Measurements from ENCODE around the gene MT3.

The MT3 gene

GRCh38 chr16:56594292-56594619, 4.9 kb downstream of the MT3 start:
- no peak overlapping the region for H3K4me3 ChIP-seq (ENCODE audit: low read depth, low read length)
- no peak for DNase-seq (ENCODE audit: low read depth)
- TF ChIP-seq MYC (IDR thresholded peaks at IDR 0.05; ENCODE audit: low read depth, low read length) (no peak), POLR2A (IDR thresholded peaks at IDR 0.05; ENCODE audit: extremely low read depth, insufficient read length) (no peak), CTCF (IDR thresholded peaks at IDR 0.05; ENCODE audit: low read depth, low read length) (no peak), MAX (IDR thresholded peaks at IDR 0.05; ENCODE audit: low read depth, low read length) (no peak)

- TF ChIP-seq POLR2A (IDR thresholded peaks at IDR 0.05; ENCODE audit: extremely low read depth, insufficient read length) (no peak), CTCF (IDR thresholded peaks at IDR 0.05; ENCODE audit: low read depth, low read length) (peak; percentile 79)
- H3K4me3 ChIP-seq (ENCODE audit: low read depth, low read length) = no peak overlapping the region
- peak; percentile 68 for DNase-seq (ENCODE audit: low read depth)
Observed at GRCh38 chr16:56600398-56600999, 11.2 kb downstream of the MT3 start.

GRCh38 chr16:56601325-56601724, 12.0 kb downstream of the MT3 start:
- no peak for TF ChIP-seq POLR2A (IDR thresholded peaks at IDR 0.05; ENCODE audit: extremely low read depth, insufficient read length)
- no peak for TF ChIP-seq MYC (IDR thresholded peaks at IDR 0.05; ENCODE audit: low read depth, low read length)
- TF ChIP-seq MAX (IDR thresholded peaks at IDR 0.05; ENCODE audit: low read depth, low read length) = no peak
- TF ChIP-seq CTCF (IDR thresholded peaks at IDR 0.05; ENCODE audit: low read depth, low read length) = no peak
- DNase-seq (ENCODE audit: low read depth) = no peak
- H3K4me3 ChIP-seq (ENCODE audit: low read depth, low read length) = no peak overlapping the region

GRCh38 chr16:56603589-56603988, 14.3 kb downstream of the MT3 start:
- DNase-seq (ENCODE audit: low read depth) = peak; percentile 64
- H3K4me3 ChIP-seq (ENCODE audit: low read depth, low read length) = no peak overlapping the region
- TF ChIP-seq MYC (IDR thresholded peaks at IDR 0.05; ENCODE audit: low read depth, low read length) = no peak
- TF ChIP-seq CTCF (IDR thresholded peaks at IDR 0.05; ENCODE audit: low read depth, low read length) = peak; percentile 32
- no peak for TF ChIP-seq POLR2A (IDR thresholded peaks at IDR 0.05; ENCODE audit: extremely low read depth, insufficient read length)
- TF ChIP-seq MAX (IDR thresholded peaks at IDR 0.05; ENCODE audit: low read depth, low read length) = no peak

GRCh38 chr16:56604966-56605365, 15.6 kb downstream of the MT3 start:
- DNase-seq (ENCODE audit: low read depth) = no peak
- TF ChIP-seq MYC (IDR thresholded peaks at IDR 0.05; ENCODE audit: low read depth, low read length) = no peak
- no peak for TF ChIP-seq POLR2A (IDR thresholded peaks at IDR 0.05; ENCODE audit: extremely low read depth, insufficient read length)
- TF ChIP-seq MAX (IDR thresholded peaks at IDR 0.05; ENCODE audit: low read depth, low read length) = no peak
- no peak for TF ChIP-seq CTCF (IDR thresholded peaks at IDR 0.05; ENCODE audit: low read depth, low read length)
- H3K4me3 ChIP-seq (ENCODE audit: low read depth, low read length) = no peak overlapping the region

GRCh38 chr16:56605475-56605874, 16.1 kb downstream of the MT3 start:
- no peak for DNase-seq (ENCODE audit: low read depth)
- no peak overlapping the region for H3K4me3 ChIP-seq (ENCODE audit: low read depth, low read length)
- no peak for TF ChIP-seq CTCF (IDR thresholded peaks at IDR 0.05; ENCODE audit: low read depth, low read length)
